Measurements from ENCODE around the gene GIT2. TPM values are rescaled to one million over a fixed set of nuclear protein-coding genes. Genes with fewer than 3 reads are reported as not detected.

Gene GIT2, protein sequence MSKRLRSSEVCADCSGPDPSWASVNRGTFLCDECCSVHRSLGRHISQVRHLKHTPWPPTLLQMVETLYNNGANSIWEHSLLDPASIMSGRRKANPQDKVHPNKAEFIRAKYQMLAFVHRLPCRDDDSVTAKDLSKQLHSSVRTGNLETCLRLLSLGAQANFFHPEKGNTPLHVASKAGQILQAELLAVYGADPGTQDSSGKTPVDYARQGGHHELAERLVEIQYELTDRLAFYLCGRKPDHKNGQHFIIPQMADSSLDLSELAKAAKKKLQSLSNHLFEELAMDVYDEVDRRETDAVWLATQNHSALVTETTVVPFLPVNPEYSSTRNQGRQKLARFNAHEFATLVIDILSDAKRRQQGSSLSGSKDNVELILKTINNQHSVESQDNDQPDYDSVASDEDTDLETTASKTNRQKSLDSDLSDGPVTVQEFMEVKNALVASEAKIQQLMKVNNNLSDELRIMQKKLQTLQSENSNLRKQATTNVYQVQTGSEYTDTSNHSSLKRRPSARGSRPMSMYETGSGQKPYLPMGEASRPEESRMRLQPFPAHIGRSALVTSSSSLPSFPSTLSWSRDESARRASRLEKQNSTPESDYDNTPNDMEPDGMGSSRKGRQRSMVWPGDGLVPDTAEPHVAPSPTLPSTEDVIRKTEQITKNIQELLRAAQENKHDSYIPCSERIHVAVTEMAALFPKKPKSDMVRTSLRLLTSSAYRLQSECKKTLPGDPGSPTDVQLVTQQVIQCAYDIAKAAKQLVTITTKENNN
- 10 to 100 TPM; 28.7 to 46.5 (median 36.2) TPM for total RNA-seq

DNA sequence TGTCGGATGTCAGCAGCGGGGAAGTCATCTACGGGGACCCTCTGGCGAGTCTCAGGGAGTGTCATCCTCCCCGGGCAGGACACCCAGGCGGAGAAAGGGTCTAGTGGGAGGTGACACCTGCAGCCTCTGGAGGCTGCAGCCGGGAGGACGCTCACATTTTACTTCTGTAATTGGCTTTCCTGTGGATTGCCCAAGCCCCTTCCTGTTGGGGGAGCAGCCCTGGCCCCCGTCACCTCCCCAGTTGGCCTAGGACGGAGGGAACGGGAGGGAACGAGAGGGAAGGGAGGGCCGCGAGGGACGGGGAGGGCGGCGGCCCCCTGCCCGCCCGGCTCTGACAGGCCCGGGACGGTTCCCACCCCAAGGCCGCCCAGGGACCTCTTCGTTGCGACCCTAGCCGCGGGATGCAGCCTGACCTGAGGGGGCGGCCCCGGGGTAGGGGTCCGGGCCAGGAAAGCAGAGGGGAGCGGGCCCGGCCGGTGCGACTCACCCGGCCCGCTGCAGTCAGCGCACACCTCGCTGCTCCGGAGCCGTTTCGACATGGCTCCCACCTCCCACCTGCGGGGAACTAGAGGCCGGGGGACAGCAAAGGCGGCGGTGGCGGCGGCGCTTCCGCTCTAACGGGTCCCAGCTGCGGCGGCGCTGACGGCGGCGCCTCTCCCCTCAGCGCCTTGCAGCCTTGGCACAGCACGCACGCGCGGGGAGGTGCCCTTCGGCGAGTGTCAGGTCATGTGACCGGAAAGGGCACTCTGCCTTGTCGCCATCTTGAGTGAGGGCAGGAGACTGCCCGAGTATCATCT, at the start of gene GIT2:
Gene GIT2 (minus strand): TSS at position 683 of the 797 bp plus-strand sequence. CDS start 144 bp downstream, at position 539.
- intact Hi-C loops (cut with DNase I): loop anchor here (5.0 kb wide), 1 partner anchor 44 kb away; no protein-coding TSS in a partner anchor

DNA sequence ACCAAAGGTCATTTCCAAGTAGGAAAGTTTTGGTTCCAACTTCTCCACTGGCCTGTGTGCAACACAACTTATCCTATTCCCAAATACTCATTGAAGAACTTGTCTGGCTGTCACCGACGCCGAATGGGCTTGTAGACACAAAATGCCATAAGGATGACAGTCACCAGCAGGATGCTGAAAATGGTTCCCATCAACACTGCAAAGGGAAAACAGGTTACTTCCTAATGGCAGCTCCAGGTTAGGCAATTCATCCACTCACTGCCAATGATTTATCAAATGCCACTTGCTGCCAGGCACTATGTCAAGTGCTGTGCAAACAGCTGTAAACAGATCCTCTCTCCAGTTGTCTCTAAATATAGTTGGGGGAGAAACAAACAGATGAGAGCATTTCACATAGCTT, 46.1 kb upstream of the GIT2 start:
- 84% methylated on average over 3 of the region's 3 CpGs for WGBS
- Histone ChIP-seq H3K9me3 (no peaks in the 10 kb centered on the region), H3K4me3 (no peak overlapping the region), H3K27ac (replicated peaks in 1 of 4) (peak overlapping the region; percentile 52 to 84 (median 67)), H3K27me3 (no peaks in the 10 kb centered on the region), H3K36me3 (peaks cover 3 to 40% (median 22%) of the 10 kb centered on the region in 4 donors), H3K4me1 (peaks cover 23 to 69% (median 62%) of the 10 kb centered on the region in 4 donors)
- TF ChIP-seq POLR2AphosphoS5 (IDR thresholded peaks at IDR 0.05) (no peak), EP300 (IDR thresholded peaks at IDR 0.05) (no peak), POLR2A (IDR thresholded peaks at IDR 0.05; ENCODE audit: low read depth) (no peak)
- TF ChIP-seq, protein P1, sequence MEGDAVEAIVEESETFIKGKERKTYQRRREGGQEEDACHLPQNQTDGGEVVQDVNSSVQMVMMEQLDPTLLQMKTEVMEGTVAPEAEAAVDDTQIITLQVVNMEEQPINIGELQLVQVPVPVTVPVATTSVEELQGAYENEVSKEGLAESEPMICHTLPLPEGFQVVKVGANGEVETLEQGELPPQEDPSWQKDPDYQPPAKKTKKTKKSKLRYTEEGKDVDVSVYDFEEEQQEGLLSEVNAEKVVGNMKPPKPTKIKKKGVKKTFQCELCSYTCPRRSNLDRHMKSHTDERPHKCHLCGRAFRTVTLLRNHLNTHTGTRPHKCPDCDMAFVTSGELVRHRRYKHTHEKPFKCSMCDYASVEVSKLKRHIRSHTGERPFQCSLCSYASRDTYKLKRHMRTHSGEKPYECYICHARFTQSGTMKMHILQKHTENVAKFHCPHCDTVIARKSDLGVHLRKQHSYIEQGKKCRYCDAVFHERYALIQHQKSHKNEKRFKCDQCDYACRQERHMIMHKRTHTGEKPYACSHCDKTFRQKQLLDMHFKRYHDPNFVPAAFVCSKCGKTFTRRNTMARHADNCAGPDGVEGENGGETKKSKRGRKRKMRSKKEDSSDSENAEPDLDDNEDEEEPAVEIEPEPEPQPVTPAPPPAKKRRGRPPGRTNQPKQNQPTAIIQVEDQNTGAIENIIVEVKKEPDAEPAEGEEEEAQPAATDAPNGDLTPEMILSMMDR (IDR thresholded peaks at IDR 0.05): no peak
- intact Hi-C loops (cut with DNase I): no loop called here
- no peak for DNase-seq (ENCODE audit: extremely low spot score)

More for the DNA sequence above, at the start of gene GIT2:
- H3K36me3 ChIP-seq: peaks cover 0 to 9% (median 3%) of the 10 kb centered on the region in 4 donors
- H3K4me3 ChIP-seq: peak within 1 kb of the TSS; percentile 79 to 99 (median 94)
- H3K27ac ChIP-seq (replicated peaks in 1 of 4): peak within 1 kb of the TSS; percentile 81 to 89 (median 84)
- H3K27me3 ChIP-seq: no peaks in the 10 kb centered on the region
- peak; percentile 98 for DNase-seq (ENCODE audit: extremely low spot score)
- WGBS: under 1% methylated on average over 23 of the region's 65 CpGs
- peaks cover 38 to 59% (median 57%) of the 10 kb centered on the region in 4 donors for H3K4me1 ChIP-seq
- TF ChIP-seq POLR2AphosphoS5 (IDR thresholded peaks at IDR 0.05) (peak; percentile 94 to 97), EP300 (IDR thresholded peaks at IDR 0.05) (no peak), POLR2A (IDR thresholded peaks at IDR 0.05; ENCODE audit: low read depth) (peak; percentile 73)
- TF ChIP-seq, protein P1 (IDR thresholded peaks at IDR 0.05): peak in 1 of 3 experiments; percentile 24
- H3K9me3 ChIP-seq: no peaks in the 10 kb centered on the region

DNA sequence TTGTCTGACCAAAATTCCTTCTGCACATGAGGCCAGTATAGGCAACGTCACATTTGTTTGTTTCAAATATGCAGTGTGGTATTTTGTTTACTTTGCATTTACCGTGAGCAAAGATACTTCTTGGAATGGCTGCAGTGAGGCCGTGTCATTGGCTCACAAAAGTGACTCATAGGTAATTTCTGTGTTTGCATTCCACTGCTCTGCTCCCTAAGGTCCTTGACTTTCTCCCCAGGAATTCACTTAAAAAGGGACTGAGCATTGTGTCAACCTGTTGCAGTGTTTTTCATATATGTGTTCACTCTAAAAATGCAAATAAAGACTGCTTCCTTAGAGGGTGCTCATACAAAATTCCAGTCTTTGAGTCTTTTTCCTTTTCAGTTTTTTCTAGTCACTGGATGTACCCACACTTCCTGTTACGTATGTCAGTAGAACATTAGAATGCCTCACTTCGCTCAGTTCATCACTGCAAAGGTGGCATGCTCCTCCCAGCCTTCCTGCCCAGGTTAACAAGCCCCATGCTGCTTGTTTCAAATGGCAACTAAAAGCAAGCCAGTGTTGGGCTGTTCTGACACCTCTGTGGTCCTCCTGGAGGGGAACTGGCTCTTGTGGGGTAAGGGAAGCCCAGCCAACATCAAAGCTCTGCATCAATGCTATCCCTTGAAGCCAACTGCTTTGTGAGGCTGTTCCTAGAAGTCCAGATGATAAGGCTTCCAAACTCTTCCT, 43.1 kb upstream of the GIT2 start:
- 35% methylated on average over 5 of the region's 5 CpGs for WGBS
- Histone ChIP-seq H3K36me3 (peaks cover 6 to 70% (median 46%) of the 10 kb centered on the region in 4 donors), H3K4me3 (no peak overlapping the region), H3K27me3 (no peaks in the 10 kb centered on the region), H3K27ac (replicated peaks in 1 of 4) (peak overlapping the region; percentile 68 to 84 (median 79)), H3K9me3 (no peaks in the 10 kb centered on the region), H3K4me1 (peaks cover 16 to 50% (median 39%) of the 10 kb centered on the region in 4 donors)
- TF ChIP-seq POLR2AphosphoS5 (IDR thresholded peaks at IDR 0.05) (peak in 1 of 2 donors; percentile 63), POLR2A (IDR thresholded peaks at IDR 0.05; ENCODE audit: low read depth) (no peak), EP300 (IDR thresholded peaks at IDR 0.05) (peak; percentile 62)
- intact Hi-C loops (cut with DNase I): no loop called here
- DNase-seq (ENCODE audit: extremely low spot score): no peak

DNA sequence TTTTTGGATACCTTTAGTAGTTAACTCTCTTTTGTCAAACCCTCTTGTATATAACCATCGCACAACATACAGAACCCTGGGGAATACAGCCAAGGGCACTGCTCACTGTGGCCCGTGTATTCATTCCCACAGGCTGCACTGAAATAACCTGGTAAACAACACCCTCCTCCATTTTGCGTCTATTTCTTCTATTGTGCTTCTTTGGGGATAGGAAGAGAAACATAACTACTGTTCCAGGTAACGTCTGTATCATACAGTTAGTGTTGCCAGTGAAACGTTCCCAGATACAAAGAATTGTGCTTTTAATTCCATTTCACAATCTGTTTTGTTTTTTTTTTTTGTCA, 42.5 kb upstream of the GIT2 start:
- TF ChIP-seq POLR2AphosphoS5 (IDR thresholded peaks at IDR 0.05): no peak
- TF ChIP-seq, protein P1 (IDR thresholded peaks at IDR 0.05): no peak
- H3K9me3 ChIP-seq: no peaks in the 10 kb centered on the region
- peak overlapping the region; percentile 68 to 84 (median 79) for H3K27ac ChIP-seq (replicated peaks in 1 of 4)
- no peak for DNase-seq (ENCODE audit: extremely low spot score)
- H3K27me3 ChIP-seq: no peaks in the 10 kb centered on the region
- H3K4me3 ChIP-seq: no peak overlapping the region
- peaks cover 16 to 46% (median 35%) of the 10 kb centered on the region in 4 donors for H3K4me1 ChIP-seq
- H3K36me3 ChIP-seq: peaks cover 6 to 70% (median 47%) of the 10 kb centered on the region in 4 donors
- 47% methylated on average over 5 of the region's 5 CpGs for WGBS
- intact Hi-C loops (cut with DNase I): no loop called here

Measured in esophagus muscularis mucosa (tissue), 4 donors.